IPS-18a (cell line): ENCODE measurements around the gene GABARAP.

Experiments used
- H3K27ac ChIP-seq: one replicate; pipeline ENCODE4 v1.5.1; 2013; ENCODE audit warnings: low read length
- H3K27me3 ChIP-seq: one replicate; pipeline ENCODE4 v1.6.1; 2013; ENCODE audit warnings: mild to moderate bottlenecking, low read length; ENCODE audit not compliant: control insufficient read depth, insufficient read depth
- H3K36me3 ChIP-seq: one replicate; pipeline ENCODE4 v1.6.1; 2013; ENCODE audit warnings: low read depth, low read length; ENCODE audit not compliant: control insufficient read depth
- H3K4me1 ChIP-seq: one replicate; pipeline ENCODE4 v1.6.1; 2013; ENCODE audit warnings: low read depth, low read length; ENCODE audit not compliant: control insufficient read depth
- H3K4me3 ChIP-seq: one replicate; pipeline ENCODE4 v1.5.1; 2013; ENCODE audit warnings: low read length
- H3K9ac ChIP-seq: one replicate; pipeline ENCODE4 v1.6.1; 2013; ENCODE audit warnings: mild to moderate bottlenecking, low read length, moderate library complexity
- H3K9me3 ChIP-seq: one replicate; pipeline ENCODE4 v1.6.1; 2013; ENCODE audit warnings: low read depth, low read length; ENCODE audit not compliant: control insufficient read depth

Gene GABARAP

DNA sequence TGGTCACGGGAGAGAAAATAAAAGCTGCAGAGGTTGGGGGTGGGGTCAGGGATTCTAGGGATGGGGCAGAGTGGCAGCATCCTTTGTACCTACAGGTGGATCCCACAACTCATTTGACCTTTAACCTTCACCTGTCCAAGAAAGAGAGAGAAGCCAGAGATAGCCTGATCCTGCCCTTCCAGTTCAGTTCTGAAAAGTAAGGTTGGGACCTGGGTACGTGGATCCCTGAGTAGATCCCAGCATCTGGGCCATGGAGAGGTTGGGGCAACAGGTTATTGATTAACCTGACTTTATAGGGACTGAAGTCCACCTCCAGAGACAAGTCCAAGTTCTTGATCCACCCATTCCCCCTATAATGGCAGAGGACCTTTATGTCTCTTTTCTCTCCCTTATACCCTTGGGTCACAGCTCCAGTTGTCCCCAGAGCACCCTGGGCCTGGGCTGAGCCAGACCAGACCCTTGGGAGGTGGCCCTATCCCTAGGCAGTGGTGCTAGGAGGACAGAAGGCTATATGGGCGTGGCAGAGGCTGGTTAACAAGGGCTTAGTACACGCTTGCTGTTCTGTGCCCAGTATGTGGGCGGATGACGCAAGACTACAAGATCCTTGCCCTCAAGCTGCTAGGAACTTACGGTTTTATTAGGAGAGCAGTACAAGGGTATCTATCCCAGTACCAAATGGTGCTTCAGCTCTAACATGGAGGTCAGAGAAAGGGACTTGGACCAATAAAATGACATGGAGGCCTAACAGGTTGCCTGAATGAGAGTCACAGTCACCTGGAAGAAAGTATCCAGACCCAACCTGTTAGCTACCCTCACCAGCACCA lies 16.7 kb upstream of the GABARAP start:
- H3K36me3 ChIP-seq = peaks cover 29% of the 10 kb centered on the region
- no peak overlapping the region for H3K9ac ChIP-seq
- no peak overlapping the region for H3K27ac ChIP-seq
- no peaks in the 10 kb centered on the region for H3K9me3 ChIP-seq
- no peaks in the 10 kb centered on the region for H3K4me1 ChIP-seq
- no peak overlapping the region for H3K4me3 ChIP-seq
- H3K27me3 ChIP-seq = peaks cover 38% of the 10 kb centered on the region

DNA sequence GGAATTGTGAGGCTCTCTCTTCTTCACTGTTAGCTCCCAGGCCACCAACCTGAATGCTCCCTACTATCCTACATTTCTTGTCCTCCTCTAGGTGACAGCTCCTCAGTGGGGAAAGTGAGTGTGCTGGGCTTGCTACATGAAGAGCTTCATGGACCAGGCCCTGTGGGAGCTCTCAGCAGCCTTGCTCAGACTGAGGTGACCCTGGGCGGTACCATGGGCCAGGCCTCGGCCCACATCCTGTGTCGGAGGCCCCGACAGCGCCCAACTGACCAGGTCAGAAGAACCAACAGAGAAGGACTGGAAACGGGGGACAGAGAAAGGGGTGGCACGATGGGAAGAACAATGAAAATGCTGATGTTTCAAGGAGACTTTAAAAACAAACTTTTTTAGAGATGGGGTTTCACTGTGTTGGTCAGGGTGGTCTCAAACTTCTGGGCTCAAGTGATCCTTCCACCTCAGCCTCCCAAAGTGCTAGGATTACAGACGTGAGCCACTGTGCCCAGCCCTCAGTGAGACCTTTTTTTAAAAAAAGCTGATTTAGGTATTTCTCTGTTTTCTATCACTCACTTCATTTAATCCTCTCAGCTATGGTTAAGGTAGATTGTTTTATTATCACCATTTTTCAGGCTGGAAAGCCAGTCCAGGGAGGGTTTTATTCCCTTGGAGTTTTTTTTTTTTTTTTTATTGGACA lies 14.7 kb upstream of the GABARAP start:
- peaks cover 29% of the 10 kb centered on the region for H3K36me3 ChIP-seq
- H3K9ac ChIP-seq = no peak overlapping the region
- no peak overlapping the region for H3K27ac ChIP-seq

DNA sequence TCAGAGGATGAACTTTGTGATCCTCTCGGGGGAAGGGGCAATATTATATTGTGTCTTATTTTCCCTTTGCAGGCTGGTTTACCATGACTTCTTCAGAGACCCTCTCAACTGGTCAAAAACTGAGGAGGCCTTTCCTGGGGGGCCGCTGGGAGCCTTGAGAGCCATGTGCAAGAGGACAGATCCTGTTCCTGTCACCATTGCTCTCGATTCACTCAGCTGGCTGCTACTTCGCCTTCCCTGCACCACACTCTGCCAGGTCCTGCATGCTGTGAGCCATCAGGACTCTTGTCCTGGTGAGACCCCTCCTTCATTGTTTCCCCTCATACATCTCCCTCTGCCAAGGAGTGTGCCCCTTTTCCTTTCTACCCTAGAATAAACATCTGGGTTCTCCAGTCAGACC lies 12.3 kb upstream of the GABARAP start:
- H3K9ac ChIP-seq = no peak overlapping the region
- H3K4me3 ChIP-seq = no peak overlapping the region
- peaks cover 12% of the 10 kb centered on the region for H3K4me1 ChIP-seq
- no peaks in the 10 kb centered on the region for H3K27me3 ChIP-seq
- H3K27ac ChIP-seq = no peak overlapping the region
- no peaks in the 10 kb centered on the region for H3K9me3 ChIP-seq
- H3K36me3 ChIP-seq = peaks cover 28% of the 10 kb centered on the region

More for the DNA sequence above, 14.7 kb upstream of the GABARAP start:
- Histone ChIP-seq H3K4me3 (no peak overlapping the region), H3K27me3 (peaks cover 17% of the 10 kb centered on the region), H3K4me1 (peaks cover 5% of the 10 kb centered on the region), H3K9me3 (no peaks in the 10 kb centered on the region)

DNA sequence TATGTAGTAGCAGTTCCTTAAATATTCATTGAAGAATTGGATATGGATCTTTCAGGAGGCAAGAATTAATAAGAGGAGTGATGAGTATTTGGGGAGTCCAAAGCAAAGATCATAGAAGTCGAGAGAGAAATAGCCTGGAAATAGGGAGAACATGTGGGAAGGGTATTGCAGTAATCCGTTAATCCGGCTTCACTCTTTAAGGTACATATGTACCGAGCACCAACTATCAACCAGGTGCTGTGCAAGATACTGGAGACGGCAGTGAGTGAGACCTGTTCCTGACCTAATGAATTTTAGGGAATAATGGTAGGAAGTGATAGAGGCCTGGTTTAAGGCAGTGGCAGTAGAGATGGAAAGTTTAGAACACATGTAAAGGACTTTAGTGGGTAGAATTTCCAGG lies 10.8 kb upstream of the GABARAP start:
- Histone ChIP-seq H3K36me3 (peaks cover 17% of the 10 kb centered on the region), H3K27ac (no peak overlapping the region), H3K9me3 (no peaks in the 10 kb centered on the region), H3K27me3 (no peaks in the 10 kb centered on the region), H3K4me3 (peak overlapping the region; percentile 94), H3K4me1 (peaks cover 12% of the 10 kb centered on the region), H3K9ac (peak overlapping the region; percentile 92)

DNA sequence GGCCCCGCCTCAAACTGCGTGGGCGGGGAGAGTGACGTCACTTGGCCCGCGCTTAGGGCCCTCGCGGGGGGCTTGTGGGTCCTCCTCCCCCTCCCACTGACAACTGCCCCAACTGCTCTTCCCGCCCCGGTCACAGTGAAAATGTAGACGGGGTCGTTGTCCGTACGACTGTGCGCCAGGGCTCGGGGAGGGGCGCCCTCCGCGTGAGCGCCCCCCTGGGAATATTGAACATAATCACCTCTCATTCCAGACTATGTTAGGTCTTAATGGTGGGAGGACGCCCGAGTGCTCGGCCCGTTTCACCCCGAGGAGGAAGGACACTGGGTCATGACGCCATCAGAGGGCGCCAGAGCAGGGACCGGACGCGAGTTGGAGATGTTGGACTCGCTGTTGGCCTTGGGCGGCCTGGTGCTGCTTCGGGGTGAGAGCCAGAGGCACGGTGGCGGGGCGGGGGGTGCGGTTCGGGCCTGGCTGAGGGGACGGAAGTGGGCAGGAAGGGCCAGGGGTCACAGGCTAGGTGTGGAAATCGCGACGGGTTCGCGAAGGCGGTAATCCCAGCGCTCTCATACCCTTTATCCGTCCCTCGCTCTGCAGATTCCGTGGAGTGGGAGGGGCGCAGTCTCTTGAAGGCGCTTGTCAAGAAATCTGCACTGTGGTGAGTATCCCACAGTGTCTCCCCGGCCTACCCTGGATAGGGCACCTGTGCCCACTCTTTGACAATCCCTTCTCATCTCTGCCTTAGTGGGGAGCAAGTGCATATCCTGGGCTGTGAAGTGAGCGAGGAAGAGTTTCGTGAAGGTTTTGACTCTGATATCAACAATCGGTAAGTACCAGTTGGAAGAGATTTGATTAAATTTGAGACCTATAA lies 10.2 kb upstream of the GABARAP start, which contains the start of gene ELP5:
Gene ELP5, plus strand, starts transcription at position 40 of the 868 bp plus-strand sequence. Its CDS starts 336 bp downstream, at position 376.
- peaks cover 12% of the 10 kb centered on the region for H3K4me1 ChIP-seq
- peak within 1 kb of the TSS; percentile 94 for H3K4me3 ChIP-seq
- peak within 1 kb of the TSS; percentile 92 for H3K9ac ChIP-seq
- H3K9me3 ChIP-seq = no peaks in the 10 kb centered on the region
- peaks cover 17% of the 10 kb centered on the region for H3K36me3 ChIP-seq
- peak within 1 kb of the TSS; percentile 98 for H3K27ac ChIP-seq
- H3K27me3 ChIP-seq = no peaks in the 10 kb centered on the region

DNA sequence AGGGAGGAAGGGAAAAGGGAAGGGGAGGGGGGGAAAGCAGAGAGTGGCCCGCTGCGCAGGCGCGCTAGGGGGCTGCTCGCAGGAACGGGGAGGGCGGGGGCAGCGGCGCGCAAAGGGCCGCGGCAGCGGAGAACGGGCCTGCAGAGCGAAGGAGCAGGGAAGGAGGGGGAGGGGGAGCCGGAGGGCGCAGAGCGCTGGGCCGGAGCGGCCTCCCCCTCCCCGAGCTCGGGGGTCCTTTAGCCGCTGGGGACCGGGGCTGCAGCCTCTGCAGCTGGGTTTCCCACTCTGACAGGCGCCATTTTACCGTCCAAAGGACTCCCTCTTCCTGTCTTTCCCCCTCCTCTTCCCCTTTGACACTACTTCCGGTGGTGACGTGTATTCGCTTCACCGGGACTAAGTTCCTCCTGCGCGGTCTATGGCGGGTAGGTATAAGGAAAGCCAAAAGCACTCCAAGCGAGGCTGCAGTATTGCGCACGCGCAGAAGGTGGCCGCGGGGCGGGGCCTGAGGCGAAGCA lies 9.5 kb upstream of the GABARAP start, which contains the start of gene CTDNEP1:
Gene CTDNEP1, minus strand, starts transcription at position 74 of the 515 bp plus-strand sequence. CDS start 438 bp downstream, outside the sequence.
- Histone ChIP-seq H3K9me3 (no peaks in the 10 kb centered on the region), H3K27ac (peak within 1 kb of the TSS; percentile 98), H3K27me3 (no peaks in the 10 kb centered on the region), H3K4me3 (peak within 1 kb of the TSS; percentile 94), H3K4me1 (peaks cover 12% of the 10 kb centered on the region), H3K36me3 (peaks cover 17% of the 10 kb centered on the region), H3K9ac (peak within 1 kb of the TSS; percentile 92)

DNA sequence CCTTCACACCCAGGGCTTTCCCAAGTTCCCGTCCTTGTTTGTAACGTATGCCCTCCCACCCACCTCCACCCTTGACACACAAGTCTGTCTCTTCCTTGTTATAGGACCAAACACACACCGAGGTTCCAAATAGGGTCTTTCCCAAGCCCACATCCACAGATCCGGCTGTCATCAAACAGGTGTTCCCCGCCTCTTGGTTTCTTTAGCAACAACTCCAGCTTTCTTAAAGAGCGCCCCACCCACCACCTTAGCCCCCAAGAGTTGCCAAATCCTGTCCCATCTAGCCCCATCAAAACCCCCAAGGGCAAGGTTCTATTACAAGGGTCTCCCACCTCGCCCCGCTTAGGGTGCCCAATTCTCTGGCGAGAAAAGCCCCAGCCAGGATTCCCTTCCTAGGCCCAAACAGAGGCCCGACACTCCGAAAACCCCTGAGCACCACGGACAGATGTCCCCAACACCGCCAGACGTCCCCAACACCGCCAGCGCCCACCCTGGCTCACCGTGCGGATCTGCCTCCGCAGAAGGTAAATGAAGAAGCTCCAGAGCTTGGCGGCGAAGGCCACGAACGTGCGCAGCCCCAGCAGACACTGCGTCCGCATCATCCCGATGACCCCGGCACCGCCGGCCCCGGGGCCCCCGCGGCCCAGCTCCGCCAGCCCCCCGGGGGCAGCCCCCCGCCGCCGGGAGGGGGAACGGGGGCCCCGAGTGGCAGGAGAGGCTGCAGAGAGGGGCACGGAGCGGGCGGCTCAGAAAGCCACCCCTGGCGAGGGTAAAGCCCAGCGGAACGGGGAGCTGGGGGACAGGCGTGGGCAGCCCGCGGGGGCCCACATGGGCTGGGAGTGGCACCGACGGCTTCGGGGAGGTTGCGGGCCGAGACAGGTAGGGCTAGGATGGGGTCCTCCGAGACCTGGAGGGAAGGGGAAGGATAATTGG lies 8.7 kb upstream of the GABARAP start:
- H3K4me1 ChIP-seq = peaks cover 12% of the 10 kb centered on the region
- peak overlapping the region; percentile 92 for H3K9ac ChIP-seq
- no peaks in the 10 kb centered on the region for H3K9me3 ChIP-seq
- no peaks in the 10 kb centered on the region for H3K27me3 ChIP-seq
- peaks cover 21% of the 10 kb centered on the region for H3K36me3 ChIP-seq
- peak overlapping the region; percentile 59 for H3K27ac ChIP-seq
- peak overlapping the region; percentile 94 for H3K4me3 ChIP-seq

DNA sequence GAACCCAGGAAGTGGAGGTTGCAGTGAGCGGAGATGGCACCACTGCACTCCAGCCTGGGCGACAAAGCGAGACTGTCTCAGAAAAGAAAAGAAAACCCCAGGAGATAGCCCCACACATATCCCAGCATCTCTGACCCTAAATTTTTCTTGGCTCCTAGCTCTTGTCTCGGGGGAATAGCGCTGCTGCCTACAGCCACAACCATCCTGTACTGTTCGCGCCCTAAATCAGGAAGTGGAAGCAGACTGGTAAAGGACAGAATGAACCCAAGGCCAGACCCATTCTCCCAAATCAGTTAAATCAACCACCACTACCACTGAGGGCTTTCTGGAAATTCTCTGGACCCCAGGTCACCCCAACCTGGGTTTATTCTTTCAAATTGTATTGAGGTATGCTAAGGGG lies 7.6 kb upstream of the GABARAP start:
- peak overlapping the region; percentile 94 for H3K4me3 ChIP-seq
- H3K4me1 ChIP-seq = peaks cover 12% of the 10 kb centered on the region
- peaks cover 23% of the 10 kb centered on the region for H3K36me3 ChIP-seq
- H3K9ac ChIP-seq = no peak overlapping the region
- H3K27ac ChIP-seq = no peak overlapping the region
- no peaks in the 10 kb centered on the region for H3K27me3 ChIP-seq
- no peaks in the 10 kb centered on the region for H3K9me3 ChIP-seq

DNA sequence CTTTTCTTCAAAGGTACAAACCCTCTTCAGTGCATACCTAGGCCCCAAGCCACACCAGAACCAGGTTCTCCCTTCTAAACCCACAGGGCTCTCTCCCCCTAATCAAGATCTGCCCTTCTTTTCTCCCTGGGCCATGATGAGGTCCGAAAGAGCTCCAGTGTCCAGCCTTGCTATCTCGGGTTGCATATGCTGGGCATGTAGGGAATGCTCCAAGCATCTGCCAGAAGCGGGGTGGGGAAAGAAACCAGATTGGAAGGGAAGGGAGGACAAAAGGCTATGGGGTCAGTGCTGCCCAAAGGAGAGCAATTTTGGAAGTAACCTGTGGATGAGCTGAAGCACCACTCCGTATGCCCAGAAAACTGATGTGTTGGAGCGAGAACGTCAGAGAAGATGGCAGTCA lies 7.0 kb upstream of the GABARAP start:
- H3K27ac ChIP-seq = no peak overlapping the region
- H3K36me3 ChIP-seq = peaks cover 22% of the 10 kb centered on the region
- no peaks in the 10 kb centered on the region for H3K9me3 ChIP-seq
- H3K27me3 ChIP-seq = no peaks in the 10 kb centered on the region
- H3K9ac ChIP-seq = no peak overlapping the region
- H3K4me1 ChIP-seq = peaks cover 12% of the 10 kb centered on the region
- no peak overlapping the region for H3K4me3 ChIP-seq

DNA sequence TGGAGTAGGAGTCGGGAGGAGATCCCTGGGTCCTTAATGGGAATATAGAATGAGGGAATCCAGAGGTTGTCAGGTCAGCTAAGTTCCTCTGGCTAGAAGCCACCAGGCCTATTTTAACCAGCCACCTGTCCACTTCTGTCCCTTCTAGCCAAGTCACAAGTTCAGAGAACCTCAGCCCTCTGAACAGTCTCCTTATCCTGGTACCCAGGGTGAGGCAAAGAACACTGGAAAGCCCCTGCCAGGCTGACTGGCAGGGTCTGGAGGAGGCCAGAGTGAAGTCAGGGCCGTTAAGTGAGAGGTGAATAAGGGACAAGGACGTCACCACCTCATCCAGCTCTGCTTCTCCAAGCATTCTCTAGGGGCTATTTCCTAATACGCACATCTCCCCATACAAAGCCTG lies 6.5 kb upstream of the GABARAP start:
- Histone ChIP-seq H3K4me1 (peaks cover 12% of the 10 kb centered on the region), H3K36me3 (peaks cover 22% of the 10 kb centered on the region), H3K9me3 (no peaks in the 10 kb centered on the region), H3K4me3 (no peak overlapping the region), H3K9ac (no peak overlapping the region), H3K27me3 (no peaks in the 10 kb centered on the region), H3K27ac (no peak overlapping the region)
